ENCODE measurements around the gene CRHR2.

The CRHR2 gene

GRCh38 chr7:30655096-30655970 is 26.9 kb downstream of the CRHR2 start:
- no peak overlapping the region for H3K4me2 ChIP-seq (ENCODE audit: low read length)
- no peak overlapping the region for H2AFZ ChIP-seq (ENCODE audit: low read length)
- H4K20me1 ChIP-seq (ENCODE audit: insufficient read depth, low read length): no peaks in the 10 kb centered on the region
- no peak for TF ChIP-seq CTCF (IDR thresholded peaks at IDR 0.05; ENCODE audit: low read length)
- no peak for TF ChIP-seq EZH2 (IDR thresholded peaks at IDR 0.05; ENCODE audit: borderline replicate concordance, low read length)
- no peaks in the 10 kb centered on the region for H3K9me3 ChIP-seq (ENCODE audit: low read length)
- H3K27ac ChIP-seq (ENCODE audit: low read depth, low read length, poor library complexity, severe bottlenecking): no peak overlapping the region
- H3K36me3 ChIP-seq (ENCODE audit: insufficient read depth, low read length): no peaks in the 10 kb centered on the region
- H3K9ac ChIP-seq (ENCODE audit: low read length): no peak overlapping the region
- H3F3A ChIP-seq (ENCODE audit: insufficient read depth, low read length): no peaks in the 10 kb centered on the region
- H3K79me2 ChIP-seq (ENCODE audit: insufficient read depth, low read length): no peaks in the 10 kb centered on the region
- no peak overlapping the region for H3K4me3 ChIP-seq (ENCODE audit: low read depth, low read length, poor library complexity, severe bottlenecking)
- no peaks in the 10 kb centered on the region; the same call in 1 of the 2 replicates for H3K27me3 ChIP-seq (ENCODE audit: insufficient read depth, low read length)
- H3K4me1 ChIP-seq (ENCODE audit: insufficient read depth, low read length, severe bottlenecking): no peaks in the 10 kb centered on the region
- no peaks in the 10 kb centered on the region for H3K9me2 ChIP-seq (ENCODE audit: low read depth, low read length)

- Histone ChIP-seq H3K4me1 (ENCODE audit: insufficient read depth, low read length, severe bottlenecking) (no peaks in the 10 kb centered on the region), H3F3A (ENCODE audit: insufficient read depth, low read length) (no peaks in the 10 kb centered on the region), H3K36me3 (ENCODE audit: insufficient read depth, low read length) (no peaks in the 10 kb centered on the region), H3K4me3 (ENCODE audit: low read depth, low read length, poor library complexity, severe bottlenecking) (no peak overlapping the region), H3K9me3 (ENCODE audit: low read length) (no peaks in the 10 kb centered on the region), H3K9me2 (ENCODE audit: low read depth, low read length) (no peaks in the 10 kb centered on the region), H3K79me2 (ENCODE audit: insufficient read depth, low read length) (no peaks in the 10 kb centered on the region), H4K20me1 (ENCODE audit: insufficient read depth, low read length) (no peaks in the 10 kb centered on the region), H3K27me3 (ENCODE audit: insufficient read depth, low read length) (no peaks in the 10 kb centered on the region; the same call in 1 of the 2 replicates), H3K9ac (ENCODE audit: low read length) (no peak overlapping the region), H3K27ac (ENCODE audit: low read depth, low read length, poor library complexity, severe bottlenecking) (no peak overlapping the region), H2AFZ (ENCODE audit: low read length) (no peak overlapping the region), H3K4me2 (ENCODE audit: low read length) (no peak overlapping the region)
- TF ChIP-seq CTCF (IDR thresholded peaks at IDR 0.05; ENCODE audit: low read length) (no peak), EZH2 (IDR thresholded peaks at IDR 0.05; ENCODE audit: borderline replicate concordance, low read length) (no peak)
Measured at GRCh38 chr7:30654296-30655090, 27.8 kb downstream of the CRHR2 start.

- Histone ChIP-seq H3K4me1 (ENCODE audit: insufficient read depth, low read length, severe bottlenecking) (no peaks in the 10 kb centered on the region), H4K20me1 (ENCODE audit: insufficient read depth, low read length) (no peaks in the 10 kb centered on the region), H3K4me3 (ENCODE audit: low read depth, low read length, poor library complexity, severe bottlenecking) (no peak overlapping the region), H3K9me2 (ENCODE audit: low read depth, low read length) (no peaks in the 10 kb centered on the region), H3K27me3 (ENCODE audit: insufficient read depth, low read length) (no peaks in the 10 kb centered on the region; the same call in 1 of the 2 replicates), H3K9me3 (ENCODE audit: low read length) (no peaks in the 10 kb centered on the region), H3K9ac (ENCODE audit: low read length) (no peak overlapping the region), H3K36me3 (ENCODE audit: insufficient read depth, low read length) (no peaks in the 10 kb centered on the region), H2AFZ (ENCODE audit: low read length) (no peak overlapping the region), H3K4me2 (ENCODE audit: low read length) (no peak overlapping the region), H3K79me2 (ENCODE audit: insufficient read depth, low read length) (no peaks in the 10 kb centered on the region), H3K27ac (ENCODE audit: low read depth, low read length, poor library complexity, severe bottlenecking) (no peak overlapping the region), H3F3A (ENCODE audit: insufficient read depth, low read length) (no peaks in the 10 kb centered on the region)
- TF ChIP-seq EZH2 (IDR thresholded peaks at IDR 0.05; ENCODE audit: borderline replicate concordance, low read length) (no peak), CTCF (IDR thresholded peaks at IDR 0.05; ENCODE audit: low read length) (no peak)
Measured at GRCh38 chr7:30652698-30653641, 29.3 kb downstream of the CRHR2 start.
